ENCODE measurements around the gene TRIO.

TRIO gene

DNA sequence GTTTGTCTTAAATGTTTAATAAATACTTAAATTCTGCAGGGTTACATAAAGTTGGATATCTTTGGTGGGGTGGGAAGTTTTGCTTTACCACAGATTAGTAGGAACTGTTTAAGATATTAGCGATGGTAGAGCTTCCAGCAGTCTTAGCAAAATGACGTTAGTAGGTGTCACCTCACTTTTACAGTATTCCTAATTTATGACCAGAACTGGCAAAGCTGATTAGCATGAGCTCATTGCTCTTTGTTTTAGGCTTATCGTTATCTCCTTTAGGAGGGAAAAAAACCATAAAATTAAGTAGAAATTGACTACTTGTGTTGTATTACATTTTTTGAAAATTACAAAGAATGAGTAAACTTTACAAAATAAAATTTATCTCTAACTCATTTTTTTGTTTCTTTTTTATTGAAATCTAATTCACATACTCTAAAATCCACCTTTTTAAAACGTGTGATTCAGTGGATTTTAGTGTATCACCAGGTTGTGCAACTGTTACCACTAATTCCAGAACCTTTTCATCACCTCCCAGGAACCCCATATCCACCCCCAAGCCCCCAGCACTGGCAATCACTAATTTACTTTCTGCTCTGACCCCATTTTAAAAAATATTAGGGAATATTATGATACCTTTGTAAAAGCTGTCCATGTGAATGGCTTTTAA is 129.5 kb downstream of the TRIO start:
- no peak for DNase-seq

DNA sequence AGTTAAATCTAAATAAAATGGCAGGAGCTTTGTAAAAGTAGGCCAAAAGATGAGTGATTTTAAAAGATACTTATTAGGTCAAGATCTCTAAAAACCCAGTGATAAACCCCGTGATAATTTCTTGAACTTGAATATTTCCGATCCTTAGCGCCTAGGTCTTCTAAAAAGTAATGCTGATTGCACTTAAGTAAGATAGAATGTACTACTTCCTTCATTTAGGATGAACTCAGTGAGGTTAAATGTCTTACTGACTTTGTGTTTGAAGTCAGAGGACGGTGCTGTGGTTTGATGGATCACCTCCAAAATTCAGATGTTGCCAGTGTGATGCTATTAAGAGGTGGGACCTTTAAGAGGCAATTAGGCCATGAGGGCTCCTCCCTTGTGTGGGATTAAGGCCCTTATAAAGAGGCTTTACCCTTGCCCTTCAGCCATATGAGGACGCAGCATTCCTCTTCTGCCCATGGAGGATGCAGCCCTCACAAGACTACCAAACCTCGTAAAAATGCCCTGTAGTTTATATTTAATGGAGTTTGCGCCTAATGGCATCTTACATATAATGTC is 130.1 kb downstream of the TRIO start:
- DNase-seq = no peak

DNA sequence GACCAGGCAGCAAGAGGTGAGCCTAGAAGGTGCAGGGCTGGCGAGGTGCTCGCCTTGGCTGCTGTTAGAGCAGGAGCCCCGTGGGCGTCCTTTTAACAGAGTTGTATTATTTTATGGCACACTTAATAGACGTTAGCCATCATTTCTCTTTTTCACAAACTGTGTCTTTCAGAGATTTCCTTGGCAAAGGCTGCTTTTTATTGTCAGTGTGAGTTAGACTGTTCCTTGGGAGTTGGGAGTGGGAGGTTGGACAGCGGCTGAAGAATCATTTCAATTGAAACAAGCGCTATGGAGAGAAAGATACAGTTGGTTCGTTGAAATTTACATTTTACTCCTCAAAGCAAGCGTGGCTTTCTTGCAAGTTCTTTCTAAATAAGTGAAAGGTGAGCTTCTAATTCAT is 133.2 kb downstream of the TRIO start:
- no peak for DNase-seq

DNA sequence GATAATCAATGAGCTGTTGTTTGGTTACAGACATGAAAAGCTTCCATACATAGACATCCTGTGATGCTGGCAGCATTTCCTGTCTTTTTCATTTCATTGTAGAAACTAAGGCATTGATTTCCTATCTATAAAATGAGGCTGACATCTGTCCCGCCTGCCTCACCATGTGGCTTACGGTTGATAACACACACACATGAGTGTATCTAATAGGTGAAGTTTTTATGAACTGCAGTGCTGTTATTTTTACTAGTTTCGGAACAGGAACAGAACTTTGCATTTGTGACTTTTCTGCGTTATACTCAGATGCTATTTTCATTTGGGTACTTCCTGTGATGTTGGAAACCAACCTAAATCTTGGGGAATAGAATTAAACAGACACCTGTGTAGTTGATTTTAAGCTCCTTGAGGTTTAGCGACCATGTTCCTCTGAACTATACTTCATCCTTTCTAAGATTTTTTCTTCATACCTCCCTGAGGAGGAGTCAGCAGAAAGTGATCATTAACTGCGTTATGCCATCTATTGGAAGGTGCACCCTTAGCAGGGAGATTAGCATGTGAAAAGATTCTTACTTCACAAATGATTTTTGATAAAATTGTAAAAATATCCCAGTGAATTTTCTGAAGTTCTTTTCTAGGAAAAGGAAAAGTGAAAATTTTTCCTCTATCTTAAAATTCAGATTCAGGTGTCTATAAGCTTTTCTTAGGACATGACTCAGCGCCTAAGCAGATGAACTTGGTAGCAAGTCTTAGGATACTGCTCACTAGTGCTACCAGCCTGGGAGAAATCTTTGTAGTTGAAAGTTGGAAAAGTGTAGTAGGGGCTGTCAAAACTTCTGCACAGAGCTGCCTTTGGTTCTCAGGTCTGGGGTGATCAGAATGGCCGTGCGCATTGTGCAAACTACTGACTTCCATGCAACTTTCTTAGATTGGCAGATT is 134.5 kb downstream of the TRIO start:
- DNase-seq = no peak

DNA sequence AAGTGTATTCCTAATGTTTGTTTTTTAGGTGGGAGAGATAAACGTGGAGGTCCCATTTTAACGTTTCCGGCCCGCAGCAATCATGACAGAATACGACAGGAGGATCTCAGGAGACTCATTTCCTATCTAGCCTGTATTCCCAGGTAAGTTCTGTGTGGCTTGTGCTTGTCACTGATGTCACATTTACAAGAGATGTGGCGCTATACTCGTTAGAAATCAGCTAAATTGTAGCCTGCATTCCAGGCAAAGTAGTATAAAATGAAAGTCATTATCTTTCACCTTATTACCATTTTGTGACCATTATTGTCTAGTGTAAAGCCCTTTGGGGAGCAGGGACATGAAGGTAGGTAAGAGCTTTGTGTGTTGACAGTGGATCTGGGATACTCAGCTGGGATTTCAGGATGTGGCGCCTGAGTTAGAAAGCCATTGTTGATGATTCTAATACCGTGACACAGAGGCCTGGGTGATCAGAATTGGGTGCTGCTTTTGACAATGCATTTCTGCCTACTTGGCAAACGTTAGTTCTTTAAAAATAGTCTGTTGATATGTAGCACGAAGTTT is 137.2 kb downstream of the TRIO start:
- no peak for DNase-seq

DNA sequence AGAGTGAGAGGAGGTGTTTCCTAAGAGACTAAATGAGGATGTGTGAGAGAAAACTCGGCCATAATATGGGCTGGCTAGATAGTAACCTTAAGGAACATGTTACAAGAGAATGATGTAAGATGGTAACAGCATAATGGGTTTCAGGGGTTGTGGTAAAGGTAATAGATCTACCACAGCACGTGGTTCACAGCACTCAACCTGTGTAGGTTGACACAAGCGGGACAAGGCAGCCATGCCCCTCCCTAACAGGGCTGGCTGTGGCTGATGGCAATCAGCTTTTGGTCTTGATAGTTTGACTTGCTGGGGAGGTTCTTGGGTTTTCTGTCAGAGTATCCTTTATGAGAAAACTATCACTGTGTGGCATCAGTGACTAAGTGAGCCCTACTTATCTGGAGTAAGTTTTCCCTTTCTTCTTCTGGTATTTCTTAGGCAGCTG is 138.6 kb downstream of the TRIO start:
- no peak for DNase-seq

DNA sequence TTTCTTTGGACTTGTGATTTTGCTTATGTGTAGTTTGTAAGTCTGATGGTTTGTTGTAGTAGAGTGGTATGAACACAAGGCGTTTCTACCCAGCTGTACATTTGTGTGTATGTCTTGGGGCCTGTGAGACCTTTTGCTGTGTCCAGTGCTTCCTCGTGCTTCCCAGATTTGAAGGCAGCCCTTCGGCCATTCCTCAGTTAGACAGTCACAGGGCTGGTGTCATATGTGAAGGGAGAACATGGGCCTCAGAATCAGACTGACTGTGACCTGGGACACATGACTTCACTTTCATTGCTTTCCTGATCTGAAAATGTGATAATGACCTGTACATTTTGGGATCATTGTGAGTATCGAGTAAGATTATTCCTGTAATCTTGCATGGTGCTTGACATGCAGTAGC is 140.0 kb downstream of the TRIO start:
- no peak for DNase-seq

DNA sequence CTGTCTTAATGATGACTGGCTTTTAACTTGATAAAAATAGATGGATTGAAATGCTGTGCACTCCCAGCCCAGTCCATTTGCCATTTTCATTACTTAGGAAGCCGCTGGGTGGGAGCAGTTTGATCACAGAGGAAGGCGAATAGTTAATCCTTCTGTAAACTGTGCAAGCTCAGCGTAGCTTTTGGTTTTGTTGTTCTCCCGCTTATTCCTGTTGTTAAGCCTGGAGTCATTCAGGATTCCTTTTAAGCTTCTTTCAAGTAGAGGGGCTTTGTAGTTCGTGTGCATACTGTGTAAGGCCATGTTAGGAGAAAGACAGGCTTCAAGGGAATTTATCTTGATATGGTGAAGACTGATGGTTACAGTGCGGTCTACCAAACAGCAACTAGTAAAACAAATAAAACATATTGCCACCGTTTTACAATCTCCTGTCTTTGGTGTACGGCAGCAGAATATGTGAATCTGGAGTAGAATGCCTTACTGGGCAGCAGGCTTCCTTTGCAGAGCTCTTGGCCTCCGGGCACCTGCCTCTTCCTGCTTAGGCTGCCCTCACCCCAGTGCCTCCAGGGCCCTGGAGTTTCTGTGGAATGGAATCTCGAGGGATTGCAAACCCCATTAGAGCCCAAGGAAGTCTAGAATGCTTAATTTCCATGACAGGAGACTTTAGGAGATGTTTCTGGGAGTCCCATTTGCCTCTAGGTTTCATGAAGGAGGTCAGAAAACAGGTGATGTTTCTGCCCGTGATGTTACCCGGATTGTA is 141.4 kb downstream of the TRIO start:
- no peak for DNase-seq

DNA sequence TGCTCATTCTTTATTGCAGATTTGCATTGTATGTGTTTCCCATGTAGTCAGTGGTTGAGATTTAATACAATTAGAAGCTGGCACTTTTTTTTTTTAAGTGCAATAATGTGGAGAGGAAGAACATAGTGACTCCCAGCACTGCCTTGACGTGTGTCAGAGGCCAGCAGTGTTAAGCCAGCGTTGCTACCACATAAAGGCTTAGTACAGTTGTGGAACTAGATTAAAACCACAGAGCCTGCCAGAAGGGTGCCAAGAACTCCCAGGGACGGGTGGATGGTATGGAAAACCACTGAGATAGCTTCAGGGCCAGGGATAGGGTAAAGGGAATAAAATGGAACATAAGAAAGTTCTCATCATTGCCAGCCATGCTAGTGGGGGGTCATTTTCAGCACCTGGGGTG is 142.9 kb downstream of the TRIO start:
- DNase-seq = no peak

DNA sequence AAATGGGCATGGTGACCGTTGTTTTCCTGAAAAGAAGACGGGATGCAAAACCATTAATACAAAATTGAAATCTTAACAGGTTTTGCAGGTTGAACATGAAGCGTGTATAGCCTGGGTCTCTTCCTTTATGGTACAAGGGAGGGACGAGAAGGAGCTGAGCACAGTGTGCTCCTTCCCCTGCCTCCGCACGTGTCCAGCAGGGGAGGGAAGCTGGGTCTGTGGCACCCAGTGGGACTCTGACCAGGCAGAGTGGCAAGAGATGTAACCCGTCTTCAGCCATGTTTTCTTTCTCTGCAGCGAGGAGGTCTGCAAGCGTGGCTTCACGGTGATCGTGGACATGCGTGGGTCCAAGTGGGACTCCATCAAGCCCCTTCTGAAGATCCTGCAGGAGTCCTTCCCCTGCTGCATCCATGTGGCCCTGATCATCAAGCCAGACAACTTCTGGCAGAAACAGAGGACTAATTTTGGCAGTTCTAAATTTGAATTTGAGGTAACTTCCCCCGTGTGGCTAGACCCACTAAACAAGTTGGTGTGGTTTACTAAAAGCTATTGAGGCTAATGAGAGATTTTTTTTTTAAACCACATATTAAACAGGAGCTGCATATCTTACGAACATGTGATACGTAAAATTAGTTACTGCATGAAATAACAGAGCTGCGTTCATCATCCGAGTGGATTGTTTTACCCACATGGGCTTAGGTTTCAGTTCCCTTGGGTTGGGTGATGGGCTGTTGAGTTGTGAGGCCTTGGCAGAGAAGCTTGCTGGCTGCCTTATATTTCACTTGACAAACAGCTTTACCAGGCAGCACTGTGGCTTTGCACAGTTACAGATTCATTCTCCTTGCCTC is 143.7 kb downstream of the TRIO start:
- DNase-seq = no peak

DNA sequence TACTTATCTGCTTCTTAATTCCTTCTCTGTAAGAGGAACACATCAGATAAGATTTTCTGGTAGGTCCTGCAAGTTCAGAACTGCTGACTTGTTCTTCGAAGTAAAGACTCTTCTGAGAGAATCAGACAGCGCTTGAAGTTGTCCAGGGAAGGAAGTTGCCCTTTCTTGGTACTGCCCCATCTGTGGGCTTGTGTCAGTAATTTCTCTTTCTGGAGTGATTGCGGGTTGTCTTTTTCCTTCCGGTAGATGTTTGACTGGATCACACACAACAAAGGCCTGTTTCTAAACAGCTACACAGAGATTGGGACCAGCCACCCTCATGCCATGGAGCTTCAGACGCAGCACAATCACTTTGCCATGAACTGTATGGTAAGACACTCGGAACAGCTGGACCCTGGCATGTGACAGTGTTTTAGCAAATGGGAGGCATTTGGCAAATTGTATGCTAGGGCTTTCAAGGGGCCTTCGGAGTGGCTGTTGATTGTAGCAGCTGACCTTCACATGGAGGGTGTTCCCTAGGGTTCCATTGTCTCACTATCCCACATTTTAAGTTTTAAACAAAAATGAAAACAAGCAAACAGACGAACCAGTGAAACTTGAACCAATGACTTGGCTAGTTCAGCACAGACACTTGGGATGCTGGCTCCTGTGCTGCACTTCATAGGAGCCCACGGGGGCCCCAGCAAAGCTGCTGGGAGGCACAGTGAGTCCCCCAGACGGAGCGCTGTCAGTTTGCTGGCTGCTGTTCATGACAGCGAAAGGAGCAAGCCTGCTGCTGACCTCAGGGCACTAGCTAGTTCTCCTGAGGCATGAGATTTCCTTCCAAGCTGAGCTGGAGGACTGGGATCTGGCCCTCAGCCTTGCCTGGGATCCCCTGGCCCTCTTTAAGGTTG is 149.9 kb downstream of the TRIO start:
- no peak for DNase-seq

DNA sequence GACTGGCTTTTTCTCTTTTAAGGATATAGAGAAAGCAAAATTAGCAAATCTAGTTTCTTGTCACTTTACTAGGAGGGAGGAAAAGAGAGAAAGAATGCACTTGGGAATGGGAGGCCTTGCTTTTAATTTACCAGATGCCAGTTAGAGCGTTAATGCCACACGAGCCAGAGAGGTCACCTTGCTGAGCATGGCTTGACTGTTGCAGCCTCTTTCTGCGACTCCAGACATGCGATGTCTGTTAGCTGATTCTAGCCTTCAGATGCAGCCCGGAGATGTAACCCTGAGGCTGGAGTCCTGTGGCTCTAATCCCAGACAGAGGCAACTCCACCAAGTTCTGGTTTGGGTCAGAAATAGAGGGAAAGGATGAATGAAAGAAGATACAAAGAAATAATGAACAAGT is 152.5 kb downstream of the TRIO start:
- DNase-seq = no peak

DNA sequence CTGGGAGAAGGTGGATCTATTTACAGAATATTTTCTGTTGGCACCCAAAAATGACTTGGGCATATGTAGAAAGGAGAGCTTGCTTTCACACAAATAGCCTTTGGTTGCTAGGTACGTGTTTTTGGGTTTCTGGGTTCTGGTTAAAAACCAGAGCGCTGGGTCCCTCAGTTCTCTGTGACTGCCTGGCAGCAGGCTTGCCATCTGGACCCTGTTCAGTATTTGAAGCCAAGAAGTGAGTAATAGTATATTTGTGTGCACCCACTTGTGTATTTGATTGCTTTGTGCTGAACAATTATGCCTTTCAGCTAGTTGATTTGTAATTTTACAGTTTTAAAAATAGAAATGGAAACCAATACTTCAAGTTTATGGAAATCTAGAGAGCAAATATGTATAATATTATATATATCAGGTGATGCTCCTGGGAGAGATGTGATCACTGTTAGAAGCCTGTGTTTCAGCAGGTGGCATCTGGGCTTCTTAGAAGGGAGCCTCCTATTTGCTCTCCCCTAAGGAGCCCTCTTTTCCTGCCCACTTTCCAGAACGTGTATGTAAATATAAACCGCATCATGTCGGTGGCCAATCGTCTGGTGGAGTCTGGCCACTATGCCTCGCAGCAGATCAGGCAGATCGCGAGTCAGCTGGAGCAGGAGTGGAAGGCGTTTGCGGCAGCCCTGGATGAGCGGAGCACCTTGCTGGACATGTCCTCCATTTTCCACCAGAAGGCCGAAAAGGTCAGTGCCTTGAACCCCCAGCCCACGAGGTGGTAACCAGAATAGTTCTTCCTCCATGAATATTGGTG is 153.6 kb downstream of the TRIO start:
- DNase-seq = no peak

DNA sequence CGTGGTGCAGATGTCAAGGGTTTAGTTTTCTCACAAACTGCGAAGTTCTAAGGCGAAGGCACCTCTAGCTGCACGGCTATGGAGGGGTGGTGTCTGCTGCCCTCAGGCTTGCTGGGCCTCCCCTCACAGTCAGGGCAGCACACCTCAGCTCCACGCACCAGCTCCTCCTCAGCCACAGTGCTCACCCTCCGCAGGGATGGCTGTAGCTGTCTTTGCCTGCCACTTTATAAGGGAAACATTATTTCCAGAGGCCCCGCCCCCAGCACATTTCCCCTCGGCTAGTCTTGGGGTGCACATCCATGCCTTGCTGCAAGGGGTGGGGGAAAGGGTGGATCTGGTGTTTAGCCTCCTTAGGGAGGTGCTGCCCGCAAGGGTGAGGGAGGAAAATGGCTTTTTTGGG is 154.6 kb downstream of the TRIO start:
- DNase-seq = no peak

DNA sequence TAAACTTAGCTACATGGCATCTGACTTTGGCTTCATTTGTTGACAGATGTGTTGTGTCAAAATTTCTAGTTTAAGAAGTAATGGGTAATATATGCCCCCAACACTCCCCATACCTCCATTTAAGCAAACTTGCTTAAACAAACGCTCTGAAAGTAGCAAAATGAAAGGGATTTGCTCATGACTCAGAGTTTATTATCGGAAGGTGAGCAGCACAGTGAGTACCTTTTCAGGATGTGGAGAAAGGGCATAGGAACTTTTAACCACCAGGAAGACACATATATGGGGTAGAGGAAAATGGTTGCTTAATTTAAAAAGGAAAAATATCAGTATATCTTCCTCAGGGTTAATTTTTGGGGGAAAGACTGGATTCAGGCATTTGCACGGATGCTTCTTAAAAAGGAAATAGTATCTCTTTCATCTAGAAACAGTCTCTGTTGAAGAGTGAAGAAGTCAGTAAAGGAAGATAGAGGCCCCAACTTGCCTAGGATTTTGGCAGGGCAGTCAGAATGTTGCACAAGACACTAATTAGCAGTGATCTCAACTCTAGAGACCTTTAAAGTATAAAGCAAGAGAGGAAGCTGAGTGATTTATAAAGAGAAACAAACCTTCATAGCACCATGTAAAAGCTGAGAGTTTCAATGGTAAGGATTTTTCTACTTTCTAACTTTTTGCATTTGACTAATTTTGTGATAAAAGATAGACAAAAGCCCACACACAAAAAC is 155.1 kb downstream of the TRIO start:
- no peak for DNase-seq

DNA sequence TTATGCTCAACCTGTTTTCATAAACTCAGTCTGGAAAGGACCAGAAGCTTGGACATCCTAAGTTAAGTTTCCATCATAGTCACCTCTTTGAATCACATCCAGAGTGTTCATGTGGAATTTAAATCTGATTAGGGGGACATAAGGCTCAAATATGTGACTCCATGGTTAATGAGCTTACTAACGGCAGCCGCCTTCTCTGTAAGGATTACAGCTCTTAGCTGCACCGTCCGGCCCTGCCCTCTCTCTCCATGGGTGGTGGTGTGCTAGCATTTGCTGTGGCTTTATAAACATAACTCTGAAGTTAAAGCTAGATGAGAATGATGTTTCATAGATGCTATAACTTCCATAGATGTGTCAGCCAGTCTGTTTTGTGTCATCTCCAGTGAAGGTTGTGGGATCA is 156.5 kb downstream of the TRIO start:
- DNase-seq = no peak

DNA sequence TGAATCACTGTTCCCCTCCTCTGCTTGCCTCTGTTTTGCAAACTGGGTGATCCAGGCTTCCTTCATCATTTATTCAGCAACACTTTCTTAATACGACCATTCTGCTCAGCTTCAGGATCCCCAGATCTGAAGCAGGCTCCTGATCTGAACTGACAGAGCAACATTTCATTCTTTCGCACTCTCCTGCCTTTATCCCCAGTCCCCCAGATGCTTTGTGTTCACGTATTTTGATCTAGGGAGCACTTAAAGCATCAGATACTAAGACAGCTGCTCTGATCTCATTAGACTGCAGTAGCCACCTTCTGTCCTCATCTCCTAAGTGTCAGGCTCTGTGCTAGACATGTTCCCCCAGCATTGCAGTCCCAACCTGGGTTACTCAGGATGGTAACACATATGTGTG is 158.0 kb downstream of the TRIO start:
- DNase-seq = no peak

DNA sequence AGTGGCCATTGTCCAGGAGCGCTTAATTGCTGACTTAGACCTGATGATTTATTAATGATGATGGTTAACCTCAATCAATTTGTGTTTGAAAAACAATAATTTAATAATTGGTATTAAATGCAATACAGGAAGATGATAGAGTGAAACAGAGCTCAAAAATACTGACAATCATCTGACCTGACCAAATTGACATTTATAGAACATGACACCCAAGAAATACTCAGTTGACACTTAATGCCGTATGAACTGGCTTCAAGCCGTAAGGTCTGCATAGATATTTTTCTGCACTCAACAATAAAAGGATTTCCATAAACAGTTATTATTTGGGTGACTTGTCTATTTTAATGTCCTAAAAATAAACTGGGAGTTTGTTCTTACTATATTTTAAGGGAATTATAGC is 159.2 kb downstream of the TRIO start:
- no peak for DNase-seq

DNA sequence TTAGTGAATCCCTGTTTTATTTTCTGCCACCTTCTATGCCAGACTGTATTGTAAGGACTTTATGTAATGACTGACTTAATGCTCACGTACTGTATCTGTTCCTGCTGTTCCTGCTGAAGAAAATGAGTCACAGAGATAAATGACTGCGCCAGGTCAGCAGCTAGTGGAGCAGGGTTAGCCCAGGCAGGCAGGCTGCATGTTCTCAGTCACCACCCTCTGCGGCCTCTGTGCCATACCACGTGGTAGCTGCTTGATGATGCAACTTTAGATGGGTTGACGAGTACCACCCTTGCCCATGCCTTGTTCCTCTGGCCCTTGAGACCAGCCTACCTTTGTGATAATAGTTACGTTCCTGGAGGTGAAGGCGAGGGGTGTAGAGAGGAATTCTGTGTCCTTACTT is 161.9 kb downstream of the TRIO start:
- no peak for DNase-seq

All from NCI-H1105 (cell line).